Measurements from ENCODE around the gene ADCY2.

- no peak for TF ChIP-seq CTCF (IDR thresholded peaks at IDR 0.05)
- no peak for TF ChIP-seq POLR2A (IDR thresholded peaks at IDR 0.05)
- no peak for TF ChIP-seq EP300 (IDR thresholded peaks at IDR 0.05)
These were observed 193.9 kb downstream of the ADCY2 start for GRCh38 chr5:7589800-7590199.
